IPS-18a (cell line): ENCODE data around the gene FHIT.

Experiments used
- H3K27ac ChIP-seq: one replicate; pipeline ENCODE4 v1.5.1; 2013; ENCODE audit warnings: low read length
- H3K27me3 ChIP-seq: one replicate; pipeline ENCODE4 v1.6.1; 2013; ENCODE audit warnings: mild to moderate bottlenecking, low read length; ENCODE audit not compliant: control insufficient read depth, insufficient read depth
- H3K36me3 ChIP-seq: one replicate; pipeline ENCODE4 v1.6.1; 2013; ENCODE audit warnings: low read depth, low read length; ENCODE audit not compliant: control insufficient read depth
- H3K4me1 ChIP-seq: one replicate; pipeline ENCODE4 v1.6.1; 2013; ENCODE audit warnings: low read depth, low read length; ENCODE audit not compliant: control insufficient read depth
- H3K4me3 ChIP-seq: one replicate; pipeline ENCODE4 v1.5.1; 2013; ENCODE audit warnings: low read length
- H3K9ac ChIP-seq: one replicate; pipeline ENCODE4 v1.6.1; 2013; ENCODE audit warnings: mild to moderate bottlenecking, low read length, moderate library complexity
- H3K9me3 ChIP-seq: one replicate; pipeline ENCODE4 v1.6.1; 2013; ENCODE audit warnings: low read depth, low read length; ENCODE audit not compliant: control insufficient read depth

The FHIT gene

GRCh38 chr3:60167186-60167585 is 1084.1 kb downstream of the FHIT start:
- H3K4me1 ChIP-seq = no peaks in the 10 kb centered on the region
- H3K9me3 ChIP-seq = no peaks in the 10 kb centered on the region
- no peak overlapping the region for H3K27ac ChIP-seq
- no peak overlapping the region for H3K9ac ChIP-seq
- no peak overlapping the region for H3K4me3 ChIP-seq
- no peaks in the 10 kb centered on the region for H3K27me3 ChIP-seq
- no peaks in the 10 kb centered on the region for H3K36me3 ChIP-seq

DNA sequence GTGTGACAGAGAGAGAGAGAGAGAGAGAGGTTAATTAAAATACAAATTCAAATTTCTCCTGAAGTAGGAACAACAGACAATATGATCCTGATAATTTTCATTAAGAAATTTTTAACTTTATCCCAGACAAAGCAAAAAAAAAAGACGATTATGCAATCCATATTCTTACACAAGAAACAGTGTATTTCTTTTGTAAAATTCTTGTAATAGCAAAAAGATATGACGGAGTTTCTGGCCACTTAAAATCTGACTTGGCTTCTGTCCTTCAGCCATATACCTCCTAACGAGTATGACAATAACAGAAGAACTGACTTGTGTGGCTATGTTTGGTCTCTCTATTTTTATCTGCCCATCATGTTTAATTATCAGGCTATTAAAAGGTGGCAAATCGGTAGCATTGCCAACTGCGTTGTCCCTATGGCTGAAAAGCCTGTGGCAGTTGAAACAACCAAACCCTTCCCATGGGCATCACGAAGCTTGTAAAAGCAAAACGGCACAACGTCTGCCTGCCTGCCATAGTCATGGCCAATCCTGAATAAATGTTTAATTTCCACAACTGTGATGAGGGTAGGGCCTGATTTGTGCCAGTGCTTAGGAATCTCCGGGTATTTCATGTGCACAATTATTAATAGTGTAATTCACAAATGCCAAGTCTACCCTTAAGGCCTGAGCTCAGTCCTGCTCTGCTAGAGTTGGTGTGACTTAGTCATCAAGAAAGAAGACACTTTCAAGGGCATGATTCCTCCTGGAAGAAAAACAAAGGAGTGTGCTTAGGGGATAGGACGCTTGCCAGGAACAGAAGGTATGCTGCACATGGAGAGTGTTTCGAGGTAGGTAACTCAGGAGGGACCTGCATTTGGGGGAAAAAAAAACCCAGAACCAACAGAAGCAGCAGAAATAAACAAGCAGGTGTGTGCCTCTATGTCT is 1090.2 kb downstream of the FHIT start:
- Histone ChIP-seq H3K27ac (no peak overlapping the region), H3K9ac (no peak overlapping the region), H3K9me3 (no peaks in the 10 kb centered on the region), H3K36me3 (no peaks in the 10 kb centered on the region), H3K4me1 (no peaks in the 10 kb centered on the region), H3K4me3 (no peak overlapping the region), H3K27me3 (no peaks in the 10 kb centered on the region)

DNA sequence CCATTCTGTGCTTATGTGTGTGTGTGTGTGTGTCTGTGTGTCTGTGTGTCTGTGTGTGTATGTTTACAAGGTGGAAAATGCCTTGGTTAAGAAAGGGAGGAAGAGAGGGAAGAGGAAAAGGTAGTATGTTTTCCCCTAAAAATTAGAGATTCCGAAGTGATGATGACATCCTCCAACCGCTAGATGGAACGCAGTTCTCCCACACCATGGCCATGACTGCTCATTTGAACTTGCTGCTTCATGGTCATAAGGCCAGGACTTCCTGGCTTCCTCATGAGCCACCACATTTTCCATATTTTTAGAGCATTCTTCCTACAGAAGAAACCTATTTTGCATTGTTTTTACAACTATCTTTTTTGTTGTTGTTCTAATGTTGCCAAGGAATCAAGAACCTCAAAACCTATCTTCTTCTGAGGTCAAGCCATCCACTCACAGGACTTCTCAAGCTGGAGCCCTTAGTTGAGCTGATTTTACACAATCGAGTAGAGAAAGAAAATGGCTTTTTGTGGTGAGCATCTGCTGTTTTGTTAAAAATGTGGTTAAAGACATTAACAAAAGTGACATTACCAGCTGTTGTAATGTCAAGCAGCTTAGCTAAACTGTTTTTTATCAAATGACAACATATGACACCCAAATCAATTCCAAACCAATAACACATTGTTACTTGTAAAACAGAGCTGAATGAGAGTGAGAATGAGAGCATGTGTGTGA is 1091.0 kb downstream of the FHIT start:
- no peaks in the 10 kb centered on the region for H3K27me3 ChIP-seq
- no peak overlapping the region for H3K4me3 ChIP-seq
- H3K4me1 ChIP-seq = no peaks in the 10 kb centered on the region
- no peaks in the 10 kb centered on the region for H3K9me3 ChIP-seq
- H3K9ac ChIP-seq = no peak overlapping the region
- H3K27ac ChIP-seq = no peak overlapping the region
- H3K36me3 ChIP-seq = no peaks in the 10 kb centered on the region

GRCh38 chr3:60158035-60158434 is 1093.2 kb downstream of the FHIT start:
- Histone ChIP-seq H3K9ac (no peak overlapping the region), H3K27me3 (no peaks in the 10 kb centered on the region), H3K9me3 (no peaks in the 10 kb centered on the region), H3K27ac (no peak overlapping the region), H3K4me3 (no peak overlapping the region), H3K36me3 (no peaks in the 10 kb centered on the region), H3K4me1 (no peaks in the 10 kb centered on the region)

GRCh38 chr3:60154011-60154410 is 1097.2 kb downstream of the FHIT start:
- no peak overlapping the region for H3K4me3 ChIP-seq
- no peaks in the 10 kb centered on the region for H3K4me1 ChIP-seq
- no peaks in the 10 kb centered on the region for H3K27me3 ChIP-seq
- no peak overlapping the region for H3K27ac ChIP-seq
- no peaks in the 10 kb centered on the region for H3K36me3 ChIP-seq
- H3K9me3 ChIP-seq = no peaks in the 10 kb centered on the region
- H3K9ac ChIP-seq = no peak overlapping the region

- no peaks in the 10 kb centered on the region for H3K27me3 ChIP-seq
- H3K9ac ChIP-seq = no peak overlapping the region
- H3K4me1 ChIP-seq = no peaks in the 10 kb centered on the region
- no peaks in the 10 kb centered on the region for H3K9me3 ChIP-seq
- H3K27ac ChIP-seq = no peak overlapping the region
- H3K36me3 ChIP-seq = no peaks in the 10 kb centered on the region
- H3K4me3 ChIP-seq = no peak overlapping the region
Measured at GRCh38 chr3:60153221-60153999, 1097.8 kb downstream of the FHIT start.

DNA sequence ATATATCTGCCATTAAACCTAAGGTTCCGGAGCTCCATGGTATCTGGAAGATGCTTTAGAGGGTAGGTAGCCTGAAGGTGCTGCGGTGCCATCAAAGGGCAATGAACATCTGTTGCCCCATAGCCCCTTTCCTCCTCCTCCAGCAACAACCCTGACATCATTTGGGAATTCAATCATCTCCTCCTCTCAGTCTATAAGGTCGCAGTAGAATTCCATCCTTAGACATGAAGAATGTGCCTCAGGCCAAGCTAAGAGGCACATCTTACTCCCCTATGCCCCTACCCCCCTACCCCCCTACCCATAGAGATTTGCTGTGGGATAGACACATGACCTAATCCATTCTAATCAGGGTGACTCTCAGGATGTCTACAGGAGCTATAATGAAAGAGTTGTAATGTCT is 1101.8 kb downstream of the FHIT start:
- no peaks in the 10 kb centered on the region for H3K27me3 ChIP-seq
- no peak overlapping the region for H3K9ac ChIP-seq
- no peaks in the 10 kb centered on the region for H3K36me3 ChIP-seq
- peaks cover 9% of the 10 kb centered on the region for H3K4me1 ChIP-seq
- no peak overlapping the region for H3K4me3 ChIP-seq
- no peak overlapping the region for H3K27ac ChIP-seq
- no peaks in the 10 kb centered on the region for H3K9me3 ChIP-seq

DNA sequence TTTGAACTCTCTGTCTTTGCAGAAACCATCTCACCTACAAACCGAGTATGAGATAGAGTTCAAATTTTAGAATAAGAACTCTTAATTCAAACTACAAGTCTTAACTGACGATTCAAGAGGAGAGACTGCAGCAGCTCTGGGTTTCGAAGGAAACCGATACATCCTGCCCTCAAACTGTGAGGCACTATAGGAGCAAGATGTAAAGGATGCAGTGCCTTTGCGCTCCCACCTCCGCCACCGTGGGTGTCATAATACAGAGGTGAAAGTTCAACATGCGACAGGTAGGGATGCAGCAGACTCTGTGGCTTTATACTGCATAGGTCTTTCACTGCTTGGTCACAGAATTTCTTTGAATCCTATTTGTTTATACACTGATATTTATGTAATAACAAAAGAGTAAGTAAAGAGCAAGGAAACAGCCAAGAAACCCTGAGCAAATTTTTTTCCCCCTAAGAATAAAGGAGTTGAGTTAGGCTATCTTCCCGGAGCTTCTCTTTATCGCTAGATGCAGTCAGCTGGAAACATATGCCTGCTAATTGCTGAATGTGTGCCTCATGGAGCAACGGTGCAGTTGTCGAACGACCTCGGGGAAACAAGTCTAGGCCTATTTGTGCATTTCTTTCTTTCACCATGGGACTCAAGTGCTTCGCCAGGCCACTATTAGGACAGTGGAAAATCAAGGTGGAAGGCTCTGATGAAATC is 1103.9 kb downstream of the FHIT start:
- Histone ChIP-seq H3K27me3 (no peaks in the 10 kb centered on the region), H3K4me3 (no peak overlapping the region), H3K27ac (no peak overlapping the region), H3K4me1 (peaks cover 9% of the 10 kb centered on the region), H3K36me3 (no peaks in the 10 kb centered on the region), H3K9ac (no peak overlapping the region), H3K9me3 (no peaks in the 10 kb centered on the region)

- no peak overlapping the region for H3K4me3 ChIP-seq
- no peaks in the 10 kb centered on the region for H3K9me3 ChIP-seq
- H3K27ac ChIP-seq = no peak overlapping the region
- no peak overlapping the region for H3K9ac ChIP-seq
- no peaks in the 10 kb centered on the region for H3K36me3 ChIP-seq
- no peaks in the 10 kb centered on the region for H3K27me3 ChIP-seq
- H3K4me1 ChIP-seq = peaks cover 16% of the 10 kb centered on the region
Measured at GRCh38 chr3:60146121-60146520, 1105.1 kb downstream of the FHIT start.

DNA sequence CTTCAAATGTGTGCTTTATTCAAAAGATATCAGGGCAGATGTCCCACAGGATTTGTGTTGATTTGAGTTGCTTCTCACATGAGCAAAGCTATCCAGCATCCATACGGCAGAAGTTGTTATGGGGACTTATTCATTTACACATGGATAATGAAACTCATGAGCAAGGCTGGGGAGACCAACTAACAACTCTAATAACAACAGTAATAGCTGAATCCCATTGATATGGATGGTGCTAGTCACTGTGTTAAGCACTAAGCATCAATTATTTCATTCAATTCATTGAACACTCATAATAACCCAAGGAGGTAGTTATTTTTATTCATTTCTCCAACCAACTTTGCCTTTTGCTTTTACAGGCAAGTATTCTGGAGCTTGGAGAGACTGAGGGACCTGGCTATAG is 1107.2 kb downstream of the FHIT start:
- Histone ChIP-seq H3K36me3 (no peaks in the 10 kb centered on the region), H3K27ac (no peak overlapping the region), H3K9me3 (no peaks in the 10 kb centered on the region), H3K9ac (no peak overlapping the region), H3K4me3 (no peak overlapping the region), H3K27me3 (no peaks in the 10 kb centered on the region), H3K4me1 (peaks cover 16% of the 10 kb centered on the region)

- Histone ChIP-seq H3K27ac (no peak overlapping the region), H3K4me3 (no peak overlapping the region), H3K4me1 (peaks cover 13% of the 10 kb centered on the region), H3K27me3 (no peaks in the 10 kb centered on the region), H3K36me3 (no peaks in the 10 kb centered on the region), H3K9me3 (no peaks in the 10 kb centered on the region), H3K9ac (no peak overlapping the region)
Measured at GRCh38 chr3:60142009-60142408, 1109.2 kb downstream of the FHIT start.
